GM19043 (cell line): ENCODE measurements around the gene MCFD2.

ENCODE experiments used
- ATAC-seq: cut with Tn5 transposase; IDR thresholded peaks from one replicate; pipeline ENCODE4 v1.9.1; 2021; ENCODE audit warnings: low read depth; ENCODE audit not compliant: unreplicated experiment

MCFD2 gene

GRCh38 chr2:46852598-46852997 is 63.0 kb downstream of the MCFD2 start:
- ATAC-seq = no peak

- ATAC-seq = no peak
Measured at GRCh38 chr2:46852124-46852523, 63.5 kb downstream of the MCFD2 start.
